Caco-2 (cell line): ENCODE data around the gene NBPF3. TPM values are rescaled to one million over a fixed set of nuclear protein-coding genes. Genes with fewer than 3 reads are reported as not detected.

ENCODE experiments used
- BruUV-seq: library from RNA; stranded (reverse); fragments of 400-500 nt; replicated peaks from 2 replicates; lab custom pipeline; 2021; lab: Mats Ljungman, UMichigan
- CTCF ChIA-PET: fragments of 300-600 bp; sonication (Branson Sonifier 250); formaldehyde crosslinking; loops from one replicate; lab custom pipeline; 2022; ENCODE audit warnings: antibody characterized with exemption; lab: Charles Lee
- POLR2A ChIA-PET: fragments of 300-600 bp; sonication (Branson Sonifier 250); formaldehyde crosslinking; loops from one replicate; lab custom pipeline; 2022; ENCODE audit warnings: antibody characterized with exemption; lab: Charles Lee
- DNase-seq, 2 experiments: peaks; one replicate each; pipeline versions ENCODE4 v3.0.0 to v3.0.0-alpha.2; 2020 to 2022
- H3K27me3 ChIP-seq: replicated peaks from 2 replicates; pipeline ENCODE4 v1.6.0; 2011; ENCODE audit warnings: low read length; ENCODE audit not compliant: control insufficient read depth, insufficient read depth
- H3K36me3 ChIP-seq: 2 replicates; pipeline ENCODE4 v1.5.1; 2011; ENCODE audit warnings: low read length; ENCODE audit not compliant: control insufficient read depth, insufficient read depth
- H3K4me1 ChIP-seq: fragments of 250-450 bp; sonication (Bioruptor Pico); 2 replicates; pipeline ENCODE4 v1.5.1; 2020; ENCODE audit warnings: mild to moderate bottlenecking
- H3K4me3 ChIP-seq: 2 replicates; pipeline ENCODE4 v1.5.1; 2011; ENCODE audit warnings: low read depth, mild to moderate bottlenecking, control low read depth, low read length
- H3K9me3 ChIP-seq: fragments of 250-450 bp; sonication (Bioruptor Pico); 2 replicates; pipeline ENCODE4 v1.5.1; 2020; ENCODE audit warnings: mild to moderate bottlenecking, moderate library complexity
- H3K27ac Mint-ChIP-seq: one replicate; pipeline ENCODE4 v1.8.0; 2022; ENCODE audit warnings: mixed read lengths; ENCODE audit not compliant: unreplicated experiment
- H3K27me3 Mint-ChIP-seq: one replicate; pipeline ENCODE4 v1.8.0; 2022; ENCODE audit warnings: mixed read lengths; ENCODE audit not compliant: insufficient read depth, unreplicated experiment
- H3K36me3 Mint-ChIP-seq: one replicate; pipeline ENCODE4 v1.8.0; 2022; ENCODE audit warnings: mild to moderate bottlenecking, mixed read lengths; ENCODE audit not compliant: insufficient read depth, unreplicated experiment
- H3K4me1 Mint-ChIP-seq: one replicate; pipeline ENCODE4 v1.8.0; 2022; ENCODE audit warnings: low read depth, mixed read lengths; ENCODE audit not compliant: unreplicated experiment
- H3K4me3 Mint-ChIP-seq: one replicate; pipeline ENCODE4 v1.8.0; 2022; ENCODE audit warnings: mild to moderate bottlenecking, moderate library complexity, mixed read lengths; ENCODE audit not compliant: unreplicated experiment
- H3K9me3 Mint-ChIP-seq: one replicate; pipeline ENCODE4 v1.8.0; 2022; ENCODE audit warnings: mixed read lengths; ENCODE audit not compliant: unreplicated experiment
- CTCF ChIP-seq, 2 experiments: fragments of 200-600 bp in 1 of 2; IDR thresholded peaks; 1 replicate in 1 of 2; 2 replicates in 1 of 2; pipeline versions ENCODE4 v1.5.1 to v1.8.0; 2011 to 2022; ENCODE audit warnings: antibody characterized with exemption in 1 of 2, control low read depth in 1 of 2, inconsistent platforms in 1 of 2, low read depth in 1 of 2, low read length in 1 of 2, mild to moderate bottlenecking in 1 of 2, moderate library complexity in 1 of 2; ENCODE audit not compliant: insufficient read depth in 1 of 2, severe bottlenecking in 1 of 2, unreplicated experiment in 1 of 2
- intact Hi-C: fragments of 100-400 bp; cut with micrococcal nuclease; formaldehyde crosslinking; loops from one replicate; pipeline ENCODE4 v1.10.0; 2022; ENCODE audit not compliant: unreplicated experiment
- total RNA-seq: library from RNA; stranded (reverse); gene quantifications from 2 replicates; pipeline ENCODE4 v1.2.3, GENCODE V29; 2022

NBPF3 gene
- total RNA-seq, 1 experiment from 2014 or later, result 14.9 TPM

- BruUV-seq, result no TSS peak
- no peaks in the 10 kb centered on the region for H3K27me3 ChIP-seq
- DNase-seq, result no peak
- no peaks in the 10 kb centered on the region for H3K4me1 ChIP-seq
- Mint-ChIP-seq H3K36me3 (no peaks in the 10 kb centered on the region), H3K27ac (no peak overlapping the region), H3K27me3 (no peaks in the 10 kb centered on the region), H3K4me3 (no peak overlapping the region), H3K4me1 (no peaks in the 10 kb centered on the region), H3K9me3 (no peaks in the 10 kb centered on the region)
- CTCF ChIA-PET, result no interaction called here
- H3K4me3 ChIP-seq, result no peak overlapping the region
- intact Hi-C loops, result no loop called here
- no peaks in the 10 kb centered on the region for H3K9me3 ChIP-seq
- POLR2A ChIA-PET, result no interaction called here
- no peaks in the 10 kb centered on the region for H3K36me3 ChIP-seq
- TF ChIP-seq CTCF (IDR thresholded peaks at IDR 0.05; ENCODE audit: insufficient read depth in 1 of 2, low read depth in 1 of 2, low read length in 1 of 2, severe bottlenecking in 1 of 2, unreplicated experiment in 1 of 2), result no peak
Measured at GRCh38 chr1:21520899-21521716, 81.2 kb downstream of the NBPF3 start.

DNA sequence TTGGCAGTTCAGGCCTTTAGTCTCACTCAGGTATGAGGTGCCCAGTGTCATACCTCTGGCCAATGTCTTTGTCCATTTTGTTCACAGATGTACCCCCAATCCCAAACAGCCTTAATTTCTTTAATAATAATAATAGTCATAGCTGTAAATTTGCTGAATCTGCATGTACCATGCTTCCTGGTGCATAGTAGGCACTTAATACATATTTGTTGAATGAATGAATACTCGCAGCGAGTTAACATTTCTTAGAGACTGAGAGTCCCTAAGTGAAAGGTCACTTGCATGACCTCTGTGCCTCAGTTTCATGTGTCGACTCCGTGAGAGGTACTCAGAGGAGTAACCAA lies 81.8 kb downstream of the NBPF3 start:
- Mint-ChIP-seq H3K36me3 (no peaks in the 10 kb centered on the region), H3K4me1 (no peaks in the 10 kb centered on the region), H3K27ac (no peak overlapping the region), H3K9me3 (no peaks in the 10 kb centered on the region), H3K4me3 (no peak overlapping the region), H3K27me3 (no peaks in the 10 kb centered on the region)
- Histone ChIP-seq H3K4me1 (no peaks in the 10 kb centered on the region), H3K9me3 (no peaks in the 10 kb centered on the region), H3K4me3 (no peak overlapping the region), H3K27me3 (no peaks in the 10 kb centered on the region), H3K36me3 (no peaks in the 10 kb centered on the region)
- intact Hi-C loops, result no loop called here
- no peak for TF ChIP-seq CTCF (IDR thresholded peaks at IDR 0.05; ENCODE audit: insufficient read depth in 1 of 2, low read depth in 1 of 2, low read length in 1 of 2, severe bottlenecking in 1 of 2, unreplicated experiment in 1 of 2)
- ChIA-PET POLR2A (no interaction called here), CTCF (interaction anchor here (0.7 kb wide), 1 partner anchor 822 kb away, joined by 6 read pairs; no protein-coding TSS in a partner anchor)
- no TSS peak for BruUV-seq
- DNase-seq, result no peak

DNA sequence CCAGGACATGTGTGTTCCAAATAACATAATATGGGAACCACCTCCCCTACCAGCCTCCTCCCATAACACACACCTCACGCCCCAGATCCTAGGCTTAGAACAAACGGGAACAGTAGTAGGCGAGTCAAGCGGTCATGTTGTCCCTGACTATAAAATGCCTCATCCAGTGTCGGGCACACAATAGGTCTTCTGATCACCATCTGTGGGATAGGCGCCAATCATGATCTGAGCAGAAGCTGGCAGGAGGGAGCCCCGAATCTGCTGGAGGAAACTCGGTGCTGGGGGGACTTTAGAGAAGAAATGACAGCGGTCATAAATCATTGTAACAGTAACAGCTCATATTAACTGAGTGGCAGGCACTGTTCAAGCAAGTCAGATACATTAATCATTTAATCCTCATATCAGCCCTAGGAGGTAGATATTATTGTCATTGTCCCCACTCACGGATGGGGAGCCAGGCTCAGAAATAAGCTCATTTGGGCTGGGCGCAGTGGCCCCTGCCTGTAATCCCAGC lies 82.6 kb downstream of the NBPF3 start:
- intact Hi-C loops, result no loop called here
- BruUV-seq, result no TSS peak
- no peaks in the 10 kb centered on the region for H3K9me3 ChIP-seq
- H3K27ac Mint-ChIP-seq, result no peak overlapping the region
- no peaks in the 10 kb centered on the region for H3K4me1 ChIP-seq
- H3K36me3 ChIP-seq, result no peaks in the 10 kb centered on the region
- no peak for DNase-seq
- H3K4me1 Mint-ChIP-seq, result no peaks in the 10 kb centered on the region
- no peaks in the 10 kb centered on the region for H3K9me3 Mint-ChIP-seq
- ChIA-PET POLR2A (no interaction called here), CTCF (interaction anchor here (0.7 kb wide), 1 partner anchor 823 kb away, joined by 6 read pairs; no protein-coding TSS in a partner anchor)
- no peaks in the 10 kb centered on the region for H3K36me3 Mint-ChIP-seq
- no peak for TF ChIP-seq CTCF (IDR thresholded peaks at IDR 0.05; ENCODE audit: insufficient read depth in 1 of 2, low read depth in 1 of 2, low read length in 1 of 2, severe bottlenecking in 1 of 2, unreplicated experiment in 1 of 2)
- H3K27me3 Mint-ChIP-seq, result no peaks in the 10 kb centered on the region
- H3K4me3 ChIP-seq, result no peak overlapping the region
- no peak overlapping the region for H3K4me3 Mint-ChIP-seq
- no peaks in the 10 kb centered on the region for H3K27me3 ChIP-seq
